Placental pericyte (primary cell): Measurements from ENCODE around the gene SRPK1. TPM values are rescaled to one million over a fixed set of nuclear protein-coding genes. Genes with fewer than 3 reads are reported as not detected.

Experiments
- total RNA-seq: library from RNA; depleted of rRNA; stranded (reverse); fragments of >200 nt; gene quantifications from 2 replicates; pipeline ENCODE4 v1.2.3, GENCODE V29; 2012

Gene SRPK1
- total RNA-seq: 51.4 and 84.8 TPM in 2 replicates

DNA sequence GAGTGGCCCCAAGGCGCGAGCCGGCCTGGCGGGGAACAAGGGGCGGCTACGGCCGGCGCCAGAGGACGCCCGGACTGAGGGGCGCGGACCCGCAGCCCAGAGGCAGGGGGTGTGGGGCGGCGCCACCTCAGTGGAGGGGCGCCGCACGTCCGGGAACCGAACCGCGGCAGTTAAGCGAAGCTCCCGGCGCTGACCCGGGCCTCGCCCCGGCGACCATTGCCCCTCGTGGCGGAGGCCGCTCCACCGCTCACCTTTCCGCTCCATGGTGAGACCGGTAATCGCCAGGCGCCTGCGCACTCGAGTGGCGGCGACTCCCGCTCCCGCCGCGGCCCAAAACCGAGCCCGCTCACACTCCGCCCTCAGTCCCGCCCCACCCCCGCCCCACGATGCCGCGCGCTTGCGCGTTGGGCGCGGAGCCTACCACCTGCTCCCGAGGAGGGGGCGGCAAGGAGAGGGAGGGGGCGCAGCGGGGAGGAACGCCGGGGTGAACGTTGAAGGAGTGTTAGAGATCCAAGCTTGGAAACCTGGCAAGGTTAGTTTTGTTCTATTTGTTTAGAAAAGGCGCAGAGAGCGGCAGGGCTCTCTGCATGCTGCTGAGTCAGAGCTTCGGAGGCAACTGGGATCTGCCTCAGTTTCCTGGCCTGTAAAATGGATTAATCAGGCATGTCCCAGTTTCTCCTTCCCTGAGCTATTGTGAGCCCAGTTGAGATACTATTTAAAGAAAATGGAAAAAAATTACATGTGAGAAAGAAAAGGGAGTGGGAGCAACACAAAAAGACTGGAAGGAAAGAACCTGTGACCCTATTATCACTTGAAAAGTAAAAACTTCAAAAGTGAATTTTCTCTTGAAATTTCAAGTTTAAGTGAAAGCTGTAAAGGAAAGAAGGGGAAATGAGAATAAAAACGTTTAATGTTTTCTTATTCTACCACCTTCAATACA lies at the start of gene SRPK1:
Gene SRPK1 (minus strand): TSS at position 306 of the 940 bp plus-strand sequence. CDS start 42 bp downstream, at position 264.

DNA sequence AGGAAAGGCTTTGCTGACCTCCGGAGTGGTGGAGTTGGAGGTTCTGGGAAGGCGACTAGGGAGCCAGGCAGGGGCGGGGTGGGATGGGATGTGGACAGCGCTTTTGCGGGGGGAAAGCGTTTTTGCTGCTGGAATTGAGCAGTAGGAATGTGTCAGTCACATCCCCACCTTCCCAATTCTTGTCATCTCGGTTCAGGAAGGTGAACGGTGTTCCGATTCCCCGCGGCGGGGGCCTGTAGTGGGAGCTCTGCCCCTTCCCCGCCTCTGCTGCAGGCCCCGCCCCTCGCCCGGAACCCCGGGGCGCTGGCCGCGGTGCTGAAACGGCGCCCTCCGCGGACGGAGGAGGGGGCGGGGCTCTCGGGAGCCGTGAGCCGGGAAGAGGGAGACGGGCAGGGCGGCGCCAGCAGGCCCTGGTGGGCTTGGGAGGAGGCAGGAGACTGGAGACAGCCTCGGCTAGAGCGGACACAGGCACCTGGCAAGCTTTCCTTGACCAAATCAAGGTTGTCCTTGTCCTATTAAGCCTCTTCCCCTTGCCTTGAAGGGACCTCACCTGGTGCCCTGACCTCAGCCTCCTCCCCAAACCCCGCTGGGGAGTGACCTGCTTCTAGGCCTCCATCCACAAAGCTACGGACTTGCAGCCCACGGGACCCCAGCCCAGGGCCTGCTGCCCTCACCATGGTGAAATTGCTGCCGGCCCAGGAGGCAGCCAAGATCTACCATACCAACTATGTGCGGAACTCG lies 115.7 kb downstream of the SRPK1 start, which contains the start of gene LHFPL5:
Gene LHFPL5 (plus strand): TSS at position 357 of the 741 bp plus-strand sequence. CDS start 319 bp downstream, at position 676.

Other genes with a start within 250 kb of the SRPK1 start
- 1.3 and 8.0 TPM in 2 replicates for gene FKBP5, start 232.2 kb downstream of the SRPK1 start, total RNA-seq
- 0.88 TPM in 1 of 2 replicates, not detected in the other for gene ARMC12, start 184.1 kb downstream of the SRPK1 start, total RNA-seq
- gene CLPSL2, start 144.5 kb downstream of the SRPK1 start, total RNA-seq: not detected in 2 replicates
- gene CLPSL1, start 140.1 kb downstream of the SRPK1 start, total RNA-seq: not detected in 2 replicates
- not detected in 2 replicates for gene CLPS, start 123.8 kb downstream of the SRPK1 start, total RNA-seq
- gene LHFPL5, start 115.7 kb downstream of the SRPK1 start, total RNA-seq: not detected in 2 replicates
- gene SLC26A8, start 103.5 kb upstream of the SRPK1 start, total RNA-seq: not detected in 2 replicates
- 57.1 and 93.5 TPM in 2 replicates for gene MAPK14, start 106.7 kb upstream of the SRPK1 start, total RNA-seq
- gene MAPK13, start 209.4 kb upstream of the SRPK1 start, total RNA-seq: 12.5 and 21.9 TPM in 2 replicates